GM23338 (cell line): ENCODE measurements around the gene CCND1.

ENCODE experiments used
- CREB1 ChIP-seq: fragments of 250-450 bp; sonication (Bioruptor Pico); IDR thresholded peaks from 2 replicates; pipeline ENCODE4 v1.5.0; 2020; ENCODE audit warnings: low read depth, mild to moderate bottlenecking, moderate library complexity
- CTCF ChIP-seq, 2 experiments: fragments of 200-600 bp in 1 of 2; sonication (generic) in 1 of 2; conservative IDR thresholded peaks; 2 replicates each; pipeline versions ENCODE4 v1.5.1 to v1.6.1; 2016 to 2017; ENCODE audit warnings: antibody characterized with exemption in 2 of 2, low read depth in 2 of 2, mild to moderate bottlenecking in 2 of 2, moderate library complexity in 1 of 2
- EZH2 ChIP-seq: fragments of 200-600 bp; sonication (generic); IDR thresholded peaks from one replicate; pipeline ENCODE4 v1.8.0; 2017; ENCODE audit warnings: antibody characterized with exemption, mild to moderate bottlenecking, low read depth; ENCODE audit not compliant: unreplicated experiment
- EZH2phosphoT487 ChIP-seq: fragments of 200-600 bp; sonication (generic); IDR thresholded peaks from one replicate; pipeline ENCODE4 v1.8.1; 2018; ENCODE audit warnings: antibody characterized with exemption; ENCODE audit not compliant: unreplicated experiment
- JUNB ChIP-seq: IDR thresholded peaks from one replicate; pipeline ENCODE4 v1.6.1; 2016; ENCODE audit warnings: antibody characterized with exemption; ENCODE audit not compliant: unreplicated experiment
- NANOG ChIP-seq: IDR thresholded peaks from 2 replicates; pipeline ENCODE4 v1.6.1; 2016; ENCODE audit warnings: antibody characterized with exemption, borderline replicate concordance
- POLR2AphosphoS5 ChIP-seq: IDR thresholded peaks from 2 replicates; pipeline ENCODE4 v1.6.1; 2016; ENCODE audit warnings: antibody characterized with exemption, low read depth
- REST ChIP-seq: IDR thresholded peaks from one replicate; pipeline ENCODE4 v1.6.1; 2018; ENCODE audit warnings: antibody characterized with exemption; ENCODE audit not compliant: unreplicated experiment

GRCh38 chr11:69613594-69613993, 27.4 kb upstream of the CCND1 start:
- no peak for TF ChIP-seq CTCF (conservative IDR thresholded peaks at IDR 0.05; ENCODE audit: low read depth in 2 of 2)
- TF ChIP-seq EZH2 = no peak
- no peak for TF ChIP-seq POLR2AphosphoS5
- TF ChIP-seq REST = no peak
- TF ChIP-seq NANOG = no peak
- TF ChIP-seq EZH2phosphoT487 = no peak
- TF ChIP-seq CREB1 (CRISPR knock-in tag) = no peak
- no peak for TF ChIP-seq JUNB
